Stimulated activated CD4-positive, alpha-beta T cell treated with anti-CD3 and anti-CD28 coated beads, Interleukin-2, amount 100 ng/mL, for 48 hours (primary cell): ENCODE results near the gene CALB2.
"Not testable (repeated sequence)": the region's sequence is repeated elsewhere in the genome, so short reads cannot be mapped to it uniquely, and the experiment has no call there.

Experiments
- DNase-seq, 2 donors: peaks; one replicate each; pipeline ENCODE4 v3.0.0-alpha.2; 2020

CALB2 gene, protein sequence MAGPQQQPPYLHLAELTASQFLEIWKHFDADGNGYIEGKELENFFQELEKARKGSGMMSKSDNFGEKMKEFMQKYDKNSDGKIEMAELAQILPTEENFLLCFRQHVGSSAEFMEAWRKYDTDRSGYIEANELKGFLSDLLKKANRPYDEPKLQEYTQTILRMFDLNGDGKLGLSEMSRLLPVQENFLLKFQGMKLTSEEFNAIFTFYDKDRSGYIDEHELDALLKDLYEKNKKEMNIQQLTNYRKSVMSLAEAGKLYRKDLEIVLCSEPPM

DNA sequence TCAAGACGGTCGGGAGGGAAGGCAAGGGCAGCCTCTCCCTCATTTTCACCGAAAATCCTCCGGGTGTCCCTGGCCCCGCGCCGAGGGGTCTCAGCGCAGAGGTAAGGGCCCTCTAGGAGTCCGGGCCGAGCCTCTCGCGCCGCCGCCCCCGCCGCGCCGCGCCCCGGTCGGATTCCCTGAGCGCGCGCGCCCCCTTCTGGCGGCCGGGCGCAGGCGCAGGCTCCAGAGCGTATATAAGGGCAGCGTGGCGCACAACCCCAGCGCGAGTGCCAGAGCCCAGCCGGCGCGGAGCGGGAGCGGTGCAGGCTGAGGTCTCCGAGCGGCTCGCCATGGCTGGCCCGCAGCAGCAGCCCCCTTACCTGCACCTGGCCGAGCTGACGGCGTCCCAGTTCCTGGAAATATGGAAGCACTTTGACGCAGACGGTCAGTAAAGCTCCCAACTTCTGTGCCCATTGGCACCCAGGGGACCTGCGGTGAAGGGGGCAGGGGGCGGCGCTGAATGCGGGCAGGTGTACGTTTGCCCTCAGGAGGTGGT, at the start of gene CALB2:
CALB2 (plus strand) TSS at position 260 of the 535 bp plus-strand sequence; CDS start at position 330, 70 bp downstream.
- peak; percentile 65 to 76 for DNase-seq

DNA sequence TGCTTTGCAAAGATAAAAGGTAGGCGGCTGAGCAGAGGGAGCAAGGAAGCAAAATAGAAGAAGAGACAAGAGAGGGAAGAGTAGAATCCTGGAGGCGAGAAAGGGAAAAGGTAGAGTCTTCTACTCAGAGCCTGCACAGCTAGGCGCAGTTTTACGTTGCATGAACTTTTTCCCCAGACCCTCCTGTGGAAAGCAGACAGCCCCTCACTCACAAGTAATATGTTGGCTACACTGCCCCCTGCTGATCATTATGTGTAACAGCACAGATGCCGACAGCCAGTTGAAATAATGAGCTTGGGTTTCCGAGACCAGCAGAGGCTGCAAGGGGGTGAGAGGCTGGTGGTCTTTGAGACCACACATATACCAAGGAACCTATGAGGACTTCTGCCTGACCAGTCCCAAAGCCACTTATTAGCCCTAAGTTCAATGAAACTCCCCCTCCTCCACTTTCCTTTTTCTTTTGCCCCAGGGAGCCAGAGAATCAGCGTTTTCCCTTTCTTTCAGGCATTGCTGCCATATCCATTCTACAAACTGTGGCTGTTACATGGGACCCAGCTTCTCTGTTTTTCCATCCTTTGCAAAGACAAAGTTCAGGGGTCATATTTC, 46.9 kb upstream of the CALB2 start:
- peak in 1 of 2 donors; percentile 13 for DNase-seq

DNA sequence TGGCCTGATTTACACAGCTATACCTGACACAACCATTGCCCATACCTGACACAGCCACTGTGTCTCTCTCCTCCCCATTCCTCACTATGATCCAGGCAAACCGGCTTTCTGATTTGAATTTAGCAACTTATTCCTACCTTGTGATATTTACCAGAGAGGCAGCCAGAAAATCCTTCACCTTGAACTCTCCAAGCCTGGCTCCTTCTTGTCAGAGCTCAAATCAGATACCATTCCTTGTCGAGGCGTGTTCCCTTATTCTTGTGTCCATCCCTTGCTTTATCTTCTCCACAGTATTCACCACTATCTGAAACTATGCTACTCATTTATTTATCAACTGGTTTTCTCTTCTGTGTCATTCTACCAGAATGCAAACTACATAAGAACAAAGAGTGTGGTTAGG, 44.9 kb upstream of the CALB2 start:
- DNase-seq: not testable (repeated sequence)

DNA sequence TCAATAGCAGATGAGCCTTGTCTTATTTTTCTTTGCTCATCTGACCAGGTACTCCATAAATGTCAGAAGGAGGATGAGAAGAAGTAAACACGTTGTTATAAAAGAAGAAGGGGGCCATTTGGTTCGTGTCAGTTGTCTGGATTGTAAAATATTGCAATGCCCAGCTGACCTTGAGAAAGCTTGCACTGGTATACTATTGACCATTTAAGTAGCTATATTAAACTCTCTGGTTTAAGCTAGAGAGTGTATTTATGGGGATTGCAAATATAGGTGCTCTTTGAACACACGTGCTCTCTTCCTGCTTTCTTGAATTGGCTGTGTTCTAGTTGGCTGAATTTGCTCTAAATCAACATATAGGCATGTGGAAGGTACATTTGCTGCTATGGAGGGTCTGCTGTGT, 43.3 kb upstream of the CALB2 start:
- DNase-seq: no peak

DNA sequence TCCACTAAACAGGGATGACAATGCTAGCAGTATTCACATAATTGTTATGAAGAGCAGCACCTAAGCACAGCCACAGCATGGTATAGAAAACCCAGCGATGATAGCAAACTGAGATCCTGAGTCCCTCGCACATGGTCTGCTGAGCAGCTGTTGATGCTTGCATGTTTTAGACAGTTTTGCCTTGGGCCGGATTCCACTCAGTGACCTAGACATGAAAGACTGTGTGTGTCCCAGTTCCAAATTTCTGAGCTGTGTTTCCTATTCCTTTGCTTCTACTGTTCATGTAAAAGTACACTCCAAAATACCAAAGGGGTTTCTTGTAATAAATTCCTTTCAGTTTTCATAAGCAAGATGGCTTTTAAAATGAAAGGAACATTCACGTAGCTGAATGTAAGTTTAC, 38.5 kb upstream of the CALB2 start:
- DNase-seq: no peak

DNA sequence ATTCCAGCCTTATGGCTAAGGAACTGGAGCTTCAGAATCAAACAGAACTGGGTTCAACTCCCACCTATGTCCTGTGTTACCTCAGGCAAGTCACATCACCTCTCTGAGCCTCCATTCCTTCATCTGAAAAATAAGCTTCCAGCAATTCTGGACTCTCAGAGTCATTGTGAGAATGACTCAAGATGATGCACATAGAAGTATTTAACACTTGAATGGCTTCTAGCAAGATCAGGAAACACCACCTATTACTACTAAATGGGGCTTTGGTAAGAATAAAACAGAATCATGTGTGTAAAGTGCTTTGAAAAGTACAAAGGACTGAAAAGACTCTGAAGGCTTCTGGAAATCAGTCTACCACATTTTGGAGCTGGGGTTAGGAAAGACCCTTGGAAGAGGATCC, 30.8 kb upstream of the CALB2 start:
- no peak for DNase-seq

DNA sequence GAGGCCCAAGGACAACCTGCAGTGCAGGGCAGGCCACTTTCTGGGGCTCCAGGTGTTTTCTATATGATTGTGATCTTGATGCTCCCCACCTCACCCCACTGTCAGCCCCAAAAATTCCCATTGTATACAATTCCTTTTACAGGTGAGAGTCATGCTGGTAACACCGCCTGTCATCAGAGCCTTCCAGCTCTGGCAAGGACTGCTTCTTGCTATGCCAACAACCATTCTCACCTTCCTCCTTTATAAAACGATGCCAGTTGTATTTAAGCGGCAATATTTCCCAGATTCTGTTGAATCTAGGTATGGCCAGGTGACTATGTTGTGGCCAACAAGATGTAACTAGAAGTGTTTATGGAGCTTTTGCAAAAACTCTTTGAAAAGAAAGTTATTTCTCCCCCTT, 30.4 kb upstream of the CALB2 start:
- no peak for DNase-seq

DNA sequence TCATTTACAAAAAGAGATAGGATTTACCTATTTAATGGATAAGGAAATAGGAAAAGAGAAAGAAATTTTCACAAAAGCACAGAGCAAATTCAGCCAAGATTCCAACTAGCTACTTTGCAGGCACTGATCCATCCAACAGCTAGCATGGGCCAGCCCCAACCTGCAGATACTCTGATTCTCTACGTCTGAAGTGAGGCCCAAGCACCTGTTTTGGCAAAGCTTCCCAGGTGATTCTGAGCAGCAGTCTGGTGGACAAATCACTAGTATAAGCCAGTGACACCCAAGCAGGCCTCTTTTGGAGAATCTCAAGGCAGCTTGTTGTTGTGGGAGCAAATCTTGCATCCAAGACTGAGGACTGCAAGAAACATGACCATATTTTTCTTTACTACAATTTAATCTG, 20.9 kb upstream of the CALB2 start:
- DNase-seq: no peak

DNA sequence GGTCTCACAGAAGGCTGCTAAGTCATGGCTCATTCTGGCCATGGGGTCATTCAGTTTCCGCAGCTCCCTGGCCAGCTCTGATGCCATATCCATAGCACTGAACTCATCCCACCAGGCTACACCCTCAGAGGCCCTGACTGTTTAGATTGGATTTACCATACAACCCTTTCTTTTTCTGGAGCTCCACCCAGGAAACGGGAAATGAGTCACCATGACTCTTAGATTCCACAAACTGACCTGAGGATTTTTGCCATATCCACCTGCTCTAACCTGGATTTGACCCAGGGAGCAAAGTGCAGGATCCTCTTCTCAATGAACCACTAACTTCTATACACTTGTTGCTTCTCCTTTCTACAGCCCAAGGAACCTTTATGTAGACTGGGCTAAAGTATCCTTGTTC, 20.3 kb upstream of the CALB2 start:
- no peak for DNase-seq

DNA sequence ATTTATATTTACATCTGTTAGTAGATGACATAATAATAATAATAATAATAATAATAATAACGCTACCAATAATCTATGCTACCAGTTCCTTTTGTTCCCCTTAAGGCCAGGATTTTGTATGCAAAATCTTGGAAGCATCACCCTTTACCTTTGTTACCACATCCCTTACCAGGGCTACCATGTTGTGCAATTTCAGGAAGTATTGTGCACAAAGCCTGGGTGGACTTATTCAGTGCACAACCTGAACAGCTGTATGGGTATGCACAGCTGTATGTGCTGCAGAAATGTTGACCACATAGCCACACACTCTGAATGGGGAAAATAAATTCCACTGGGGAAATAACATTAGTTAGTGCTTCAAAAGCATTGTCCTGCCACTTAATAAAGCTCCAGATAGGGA, 19.9 kb upstream of the CALB2 start:
- no peak for DNase-seq

DNA sequence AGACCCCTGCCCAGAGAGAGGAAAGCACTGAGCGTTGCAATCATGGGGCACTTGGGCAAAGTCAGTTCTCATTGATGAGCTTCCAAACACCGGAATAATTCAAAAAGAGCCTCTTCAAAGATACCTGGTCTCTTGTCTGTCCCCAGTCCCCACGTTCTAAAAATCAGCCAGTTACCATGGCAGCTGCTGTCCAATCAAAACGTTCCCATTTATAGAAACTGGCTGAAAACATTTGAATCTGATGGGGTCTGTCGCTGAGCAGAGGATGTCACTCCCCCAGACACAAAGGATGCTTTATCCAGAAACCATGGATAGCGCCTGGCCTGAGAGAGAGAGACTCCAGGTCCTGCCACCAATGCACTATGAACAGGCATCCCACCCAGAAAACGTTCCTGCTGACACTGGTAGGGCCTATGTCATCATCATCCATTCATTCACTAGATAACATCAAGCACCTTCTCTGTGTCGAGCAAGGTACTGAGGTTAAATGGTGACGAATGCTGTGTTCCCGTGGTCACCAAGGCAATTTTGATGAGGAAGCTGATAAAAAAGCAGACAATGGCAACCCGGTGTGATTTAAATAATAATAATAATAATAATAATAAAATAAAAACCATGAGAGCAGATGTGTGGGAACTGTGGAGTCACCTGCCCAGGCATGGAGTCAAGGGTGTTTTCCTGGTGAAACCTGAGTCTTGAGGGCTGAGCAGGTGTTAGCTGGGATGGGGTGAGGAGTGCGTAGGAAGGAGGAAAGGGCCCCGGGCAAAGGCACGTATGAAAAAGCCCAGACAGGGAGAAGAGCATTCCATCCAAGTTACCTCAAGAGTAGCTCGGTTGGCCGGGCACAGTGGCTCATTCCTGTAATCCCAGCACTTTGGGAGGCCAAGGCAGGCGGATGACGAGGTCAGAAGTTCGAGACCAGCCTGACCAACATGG, 19.0 kb upstream of the CALB2 start:
- no peak for DNase-seq

DNA sequence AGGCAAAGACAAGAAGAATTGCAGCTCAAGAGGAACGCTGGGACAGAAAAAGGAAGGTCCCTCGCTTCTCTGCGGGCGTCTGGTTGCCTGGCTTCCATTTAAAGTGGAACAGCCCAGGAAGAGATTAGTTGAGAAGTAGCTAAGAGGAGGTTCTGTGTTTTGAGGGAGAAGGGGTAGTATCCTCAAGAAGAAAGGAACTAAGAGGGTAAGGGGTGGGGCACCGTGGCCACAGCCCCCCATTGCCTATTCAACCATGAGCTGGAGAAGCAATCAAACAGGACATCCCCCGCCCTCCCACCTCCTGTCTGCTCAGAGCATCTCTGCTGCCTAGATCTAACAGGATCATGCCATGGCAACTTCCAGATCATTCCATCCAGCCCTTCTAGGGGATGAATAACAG, 18.1 kb upstream of the CALB2 start:
- DNase-seq: no peak

DNA sequence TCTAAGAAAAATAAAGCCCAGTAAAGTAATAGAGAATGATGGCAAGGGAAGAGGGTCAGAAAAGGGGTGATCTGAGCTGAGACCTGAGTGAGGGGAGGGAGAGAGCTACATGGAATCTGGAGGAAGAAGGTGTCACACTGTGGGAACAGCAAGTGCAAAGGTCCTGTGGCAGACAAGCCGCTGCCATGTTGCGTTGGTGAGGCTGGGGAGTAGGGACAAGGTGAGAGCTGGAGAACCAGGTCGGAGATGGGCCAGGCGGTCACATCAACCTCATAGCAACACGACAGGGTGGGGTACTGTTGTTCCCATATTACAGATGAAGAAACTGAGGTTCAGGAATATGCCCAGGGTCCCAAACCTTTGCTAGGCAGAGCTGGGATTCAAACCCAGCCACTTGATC, 16.6 kb upstream of the CALB2 start:
- DNase-seq: no peak

DNA sequence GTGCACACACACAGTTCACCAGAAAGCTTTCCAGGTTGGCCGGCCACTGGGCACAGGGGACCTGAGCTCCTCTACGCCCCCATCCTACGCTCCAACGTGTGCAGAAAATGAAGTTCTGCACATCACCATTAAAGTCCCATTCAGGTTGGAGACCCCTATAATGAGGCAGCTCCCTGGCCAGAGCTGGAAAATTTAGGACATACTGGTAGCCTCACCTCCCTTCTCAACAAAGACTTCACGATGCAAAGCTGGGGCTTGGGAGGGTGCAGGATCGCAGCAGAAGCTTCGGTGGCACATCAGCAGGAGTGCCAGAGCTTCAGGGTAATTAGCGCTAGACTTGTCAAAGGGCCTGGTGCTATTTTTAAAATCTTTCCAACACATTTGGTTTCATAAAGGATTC, 15.4 kb upstream of the CALB2 start:
- no peak for DNase-seq

DNA sequence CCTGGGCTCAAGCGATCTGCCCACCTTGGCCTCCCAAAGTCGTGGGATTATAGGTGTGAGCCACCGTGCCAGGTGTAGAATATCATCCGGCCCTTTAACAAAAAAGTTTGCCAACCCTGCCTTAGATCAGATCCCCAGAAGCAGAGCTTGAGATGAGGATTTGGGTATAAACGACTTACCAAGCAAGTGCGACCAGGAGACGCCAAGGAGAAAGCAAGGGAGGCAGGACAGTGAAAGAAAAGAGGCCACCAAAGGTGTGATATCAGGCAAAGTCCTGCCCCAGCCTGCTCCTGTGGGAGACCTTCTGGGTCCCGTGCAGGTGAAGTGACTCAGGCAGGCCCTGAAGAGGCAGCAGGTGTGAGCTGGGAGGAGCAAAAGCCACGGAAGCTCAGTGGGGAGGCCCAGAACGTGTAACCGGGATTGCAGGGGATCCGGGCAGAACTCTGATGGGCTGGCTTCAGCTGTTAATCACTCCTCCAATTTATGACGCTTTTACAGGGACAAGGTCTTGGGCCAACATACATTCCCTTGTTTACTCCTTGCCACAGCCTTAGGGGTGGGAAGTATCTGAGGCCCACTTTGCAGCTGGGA, 14.1 kb upstream of the CALB2 start:
- no peak for DNase-seq

DNA sequence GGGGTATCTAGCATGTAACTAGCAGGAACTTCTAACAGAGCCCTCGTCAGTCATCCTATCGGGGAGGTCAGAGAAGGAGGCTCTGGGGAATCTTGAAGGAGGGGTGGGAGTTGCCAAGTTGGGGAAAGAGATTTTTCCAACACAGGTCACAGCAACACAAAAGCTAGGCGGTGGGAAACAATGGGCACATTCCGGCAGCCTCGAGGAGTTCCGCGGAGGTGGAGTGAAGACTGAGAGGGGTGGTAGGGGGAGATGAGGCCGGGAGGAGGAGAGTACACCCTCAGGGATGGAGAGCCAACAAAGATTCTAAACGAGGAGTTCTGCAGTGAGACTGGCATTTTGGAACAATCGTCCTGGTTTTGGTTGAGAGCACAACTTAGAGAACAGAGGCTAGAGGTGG, 13.5 kb upstream of the CALB2 start:
- DNase-seq: no peak

DNA sequence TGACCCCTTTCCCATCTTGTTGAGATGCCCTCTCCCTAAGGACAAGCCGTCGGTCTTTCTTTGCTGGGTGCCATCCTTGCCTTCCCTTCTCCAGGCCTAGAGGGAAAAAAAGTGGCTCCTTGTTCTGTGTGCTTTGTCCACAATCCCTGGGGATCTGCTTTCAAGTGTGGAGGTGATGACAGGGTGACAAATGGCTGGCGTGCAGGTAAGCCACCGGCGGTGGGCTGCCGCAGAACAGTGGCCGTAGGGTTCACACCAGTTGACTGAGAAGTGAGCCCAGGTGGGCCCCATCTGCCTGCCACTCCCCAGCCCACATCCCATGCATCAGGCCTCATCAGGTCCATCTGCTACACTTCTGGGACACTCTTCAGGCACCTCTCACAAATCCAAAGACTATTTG, 11.4 kb upstream of the CALB2 start:
- DNase-seq: no peak

DNA sequence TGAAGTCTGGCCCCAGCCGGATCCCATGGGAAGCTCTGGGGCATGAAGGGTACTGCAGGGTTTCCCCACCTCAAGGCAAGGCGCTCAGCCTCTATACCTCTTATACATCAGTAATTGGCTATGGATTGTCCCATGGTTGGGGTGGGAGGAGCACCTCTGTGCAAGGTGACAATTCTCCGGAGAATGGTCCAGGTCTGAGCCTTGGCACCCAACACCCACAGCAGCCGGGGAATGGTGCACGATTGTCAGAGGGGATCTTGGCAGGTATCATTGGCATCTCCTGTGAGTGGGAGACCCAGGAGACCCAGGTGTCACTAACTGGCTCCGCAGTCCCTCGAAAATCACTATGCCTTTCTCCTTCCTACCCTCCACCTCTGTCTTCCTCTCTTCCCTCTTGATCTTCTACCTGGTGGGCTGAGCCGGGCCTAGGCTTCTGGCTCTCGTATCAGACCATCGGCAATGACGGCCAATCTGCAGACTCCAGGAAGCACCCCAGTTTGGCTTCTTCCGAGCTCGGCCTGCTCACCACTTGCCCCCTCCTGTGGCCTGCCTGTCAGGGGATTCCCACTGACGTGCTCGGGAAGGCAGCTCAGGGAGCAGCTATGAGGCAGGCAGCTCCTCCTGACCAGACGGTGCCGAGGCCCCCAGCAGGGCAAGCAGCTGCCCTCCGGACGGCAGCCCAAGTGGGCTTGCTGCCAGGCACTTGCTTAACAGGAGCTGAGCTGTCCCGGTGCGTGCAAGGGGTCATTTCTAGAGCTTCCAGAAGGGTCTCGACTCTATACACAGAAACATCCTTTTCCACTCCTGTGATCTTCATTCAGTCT, 10.0 kb upstream of the CALB2 start:
- DNase-seq: no peak

DNA sequence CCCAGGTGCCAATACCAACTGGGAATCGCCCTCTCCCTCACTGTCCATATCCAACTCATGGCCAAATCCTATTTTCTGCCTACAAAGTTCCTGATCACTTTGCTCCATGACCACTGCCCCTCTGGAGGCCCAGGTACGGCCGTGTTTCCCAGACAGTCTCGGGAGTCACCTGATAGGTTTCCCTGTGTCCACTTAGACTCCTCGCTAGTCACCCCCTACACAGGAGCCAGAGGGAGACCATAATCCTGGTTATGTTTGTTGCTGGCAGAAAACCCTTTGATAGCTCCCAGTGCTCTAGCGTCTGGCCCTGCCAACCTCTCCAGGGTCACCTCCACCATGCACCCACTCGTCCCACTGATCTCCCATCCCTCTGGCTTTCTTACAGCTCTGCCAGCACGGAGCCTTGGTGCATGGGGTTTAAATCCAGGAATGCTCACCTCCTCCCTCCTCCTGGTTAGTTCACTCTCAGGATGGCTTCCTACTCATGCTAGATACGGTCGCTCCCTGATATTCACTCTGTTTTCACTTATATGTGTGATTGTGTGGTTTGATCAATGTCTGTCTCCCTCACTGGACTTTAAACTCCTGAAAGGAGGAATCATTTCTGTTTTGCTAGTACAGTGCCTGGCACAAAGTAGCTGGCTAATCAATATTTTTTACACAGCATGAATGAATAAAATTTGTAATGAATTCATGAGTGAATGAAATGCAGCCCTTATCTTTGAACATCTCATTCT, 7.5 kb upstream of the CALB2 start:
- no peak for DNase-seq

DNA sequence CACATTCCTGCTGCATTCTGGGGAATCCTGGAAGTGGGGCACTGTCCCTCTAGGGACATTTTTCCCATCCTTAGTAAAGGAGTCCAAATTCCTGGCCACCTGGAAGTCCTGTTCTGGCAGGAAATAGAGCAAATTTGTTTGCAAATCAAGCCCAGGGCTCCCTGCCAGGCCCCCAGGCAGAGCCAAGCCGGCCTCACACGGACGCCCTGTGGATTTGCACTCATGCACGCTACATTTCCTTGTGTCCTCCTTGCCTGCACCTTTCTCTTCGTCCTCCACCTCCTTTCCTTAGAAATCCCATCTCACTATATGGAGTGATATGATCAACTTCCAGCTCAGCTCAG, 7.0 kb upstream of the CALB2 start:
- no peak for DNase-seq

DNA sequence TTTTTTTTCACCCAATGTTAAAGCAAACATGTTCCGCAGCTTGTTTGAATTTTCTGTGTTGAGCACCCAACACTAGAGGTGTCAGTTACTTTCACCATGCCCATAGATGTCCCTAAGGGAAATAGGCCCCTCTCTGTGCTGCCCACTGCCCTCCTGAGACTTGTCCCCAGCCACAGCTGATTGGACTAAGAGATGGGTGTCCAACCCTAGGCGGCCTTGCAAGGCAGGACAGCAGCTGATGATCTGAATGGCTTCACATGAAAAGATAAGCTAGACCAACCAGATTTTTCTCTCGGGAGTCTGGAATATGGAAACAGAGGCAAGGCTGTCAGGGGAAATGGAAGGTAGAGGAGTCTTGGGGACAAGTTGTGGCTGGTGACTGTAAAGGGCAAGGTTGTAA, 6.1 kb upstream of the CALB2 start:
- DNase-seq: no peak

DNA sequence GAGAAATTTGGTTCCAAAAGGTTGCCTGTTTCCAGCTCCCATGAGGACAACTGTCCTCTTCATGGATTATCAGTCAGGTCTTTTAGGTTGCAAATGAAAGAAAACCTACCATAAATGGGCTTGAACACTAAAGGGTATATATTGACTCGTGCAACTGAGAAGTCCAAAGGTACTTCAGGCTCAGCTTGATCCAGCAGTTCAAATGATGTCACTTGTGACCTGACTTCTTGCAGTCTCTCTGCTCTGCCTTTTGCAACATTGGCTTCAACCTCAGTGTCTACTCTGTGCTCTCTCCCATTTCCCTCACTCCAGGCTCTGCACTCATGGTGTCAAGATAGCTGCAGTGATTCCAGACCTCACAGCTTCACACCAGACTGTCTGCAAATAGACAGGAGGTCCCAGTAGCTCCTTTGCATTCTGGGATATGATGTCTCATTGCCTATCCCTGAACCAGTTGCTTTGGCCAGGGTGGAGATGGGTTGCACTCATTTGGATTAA, 5.5 kb upstream of the CALB2 start:
- DNase-seq: no peak
